NT2/D1 (cell line): ENCODE data around the gene CCDC88A.

Experiments used
- SUZ12 ChIP-seq: IDR thresholded peaks from 2 replicates; pipeline ENCODE4 v1.6.1; 2011; ENCODE audit not compliant: insufficient read length, insufficient read depth; ENCODE audit errors: extremely low read depth
- YY1 ChIP-seq: IDR thresholded peaks from 2 replicates; pipeline ENCODE4 v1.6.1; 2011; ENCODE audit not compliant: insufficient read length, insufficient read depth
- ZNF274 ChIP-seq: IDR thresholded peaks from 2 replicates; pipeline ENCODE4 v1.6.1; 2011; ENCODE audit warnings: mild to moderate bottlenecking, low read depth, low read length

DNA sequence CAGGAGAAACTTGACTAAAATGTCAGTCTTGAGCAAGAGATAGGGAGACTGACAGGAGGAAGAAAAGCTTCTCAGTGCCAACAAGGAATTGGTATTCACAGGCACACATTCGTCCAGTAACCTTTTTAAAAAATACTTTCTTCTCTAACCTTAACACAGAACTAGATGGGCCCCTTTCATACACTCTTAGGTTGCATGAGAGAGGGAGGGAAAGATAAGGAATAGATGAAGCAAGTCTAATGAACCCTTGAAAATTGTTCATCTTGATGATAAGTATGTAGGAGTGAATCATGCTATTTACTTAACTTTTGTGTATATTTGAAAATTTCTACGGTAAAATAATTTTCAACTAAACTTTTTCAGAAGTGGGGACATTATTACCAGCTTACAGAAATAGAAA lies 42.0 kb upstream of the CCDC88A start:
- TF ChIP-seq YY1 (no peak), ZNF274 (no peak), SUZ12 (no peak)
